B cell (primary cell): ENCODE results near the gene RANBP3L. TPM values are rescaled to one million over a fixed set of nuclear protein-coding genes. Genes with fewer than 3 reads are reported as not detected.

Experiments
- ATAC-seq: fragments of 200-7000 bp; cut with Tn5 transposase; one replicate; pipeline ENCODE4 v1.10.0; 2021; ENCODE audit warnings: low read depth, mild to moderate bottlenecking, moderate number of reproducible peaks, moderate library complexity
- CTCF ChIA-PET: fragments of 350-600 bp; sonication (Branson Sonifier 250); formaldehyde crosslinking; loops from one replicate; lab custom pipeline; 2021; ENCODE audit warnings: antibody characterized with exemption, inconsistent platforms; lab: Charles Lee
- POLR2A ChIA-PET: fragments of 350-600 bp; sonication (Branson Sonifier 250); formaldehyde crosslinking; loops from one replicate; lab custom pipeline; 2021; ENCODE audit warnings: antibody characterized with exemption; lab: Charles Lee
- DNase-seq: peaks from one replicate; pipeline ENCODE4 v3.0.0; 2013
- H2AFZ ChIP-seq: 2 replicates; pipeline ENCODE4 v1.6.1; 2012; ENCODE audit warnings: mild to moderate bottlenecking, low read depth, low read length; ENCODE audit not compliant: insufficient read depth, poor library complexity, severe bottlenecking
- H3K27ac ChIP-seq, 2 donors: 1 replicate in 1 of 2; 2 replicates in 1 of 2; pipeline ENCODE4 v1.5.1; 2012 to 2013; ENCODE audit warnings: low read length in 2 of 2, mild to moderate bottlenecking in 2 of 2, moderate library complexity in 1 of 2
- H3K27me3 ChIP-seq, 4 experiments: fragments of 200-600 bp in 1 of 4; sonication (generic) in 1 of 4; replicated peaks in 1 of 4; 1 replicate in 2 of 4; 2 replicates in 2 of 4; pipeline versions ENCODE4 v1.6.1 to v1.7.0; 2013 to 2016; ENCODE audit warnings: low read length in 3 of 4, mild to moderate bottlenecking in 2 of 4, mixed read lengths in 1 of 4, moderate library complexity in 1 of 4; ENCODE audit not compliant: insufficient read depth in 4 of 4, control insufficient read depth in 3 of 4; ENCODE audit errors: control extremely low read depth in 1 of 4
- H3K36me3 ChIP-seq, 2 experiments: replicated peaks in 1 of 2; 1 replicate in 1 of 2; 2 replicates in 1 of 2; pipeline versions ENCODE4 v1.6.1 to v1.7.1; 2013; ENCODE audit warnings: low read length in 1 of 2; ENCODE audit not compliant: insufficient read depth in 2 of 2, control insufficient read depth in 1 of 2; ENCODE audit errors: control extremely low read depth in 1 of 2, extremely low read depth in 1 of 2
- H3K4me1 ChIP-seq, 2 donors: fragments of 200-600 bp in 1 of 2; sonication (generic) in 1 of 2; 1 replicate in 1 of 2; 2 replicates in 1 of 2; pipeline versions ENCODE4 v1.5.1 to v1.6.1; 2013 to 2017; ENCODE audit warnings: low read length in 2 of 2; ENCODE audit not compliant: control insufficient read depth in 2 of 2, insufficient read depth in 2 of 2
- H3K4me2 ChIP-seq: replicated peaks from 2 replicates; pipeline ENCODE3; 2012; ENCODE audit warnings: mild to moderate bottlenecking, low read depth, low read length; ENCODE audit not compliant: poor library complexity, severe bottlenecking
- H3K4me3 ChIP-seq, 5 experiments: fragments of 200-600 bp in 1 of 5; sonication (generic) in 1 of 5; 1 replicate in 3 of 5; 2 replicates in 2 of 5; pipeline versions ENCODE4 v1.5.1 to v1.7.0; 2011 to 2016; ENCODE audit warnings: low read length in 4 of 5, mild to moderate bottlenecking in 4 of 5, low read depth in 2 of 5, control low read depth in 1 of 5, moderate library complexity in 1 of 5; ENCODE audit not compliant: insufficient read depth in 1 of 5; ENCODE audit errors: control extremely low read depth in 1 of 5, extremely low read depth in 1 of 5
- H3K79me2 ChIP-seq: fragments of 200-600 bp; sonication (generic); one replicate; pipeline ENCODE4 v1.6.0; 2016; ENCODE audit warnings: low read length; ENCODE audit not compliant: control insufficient read depth, insufficient read depth
- H3K9ac ChIP-seq: fragments of 200-600 bp; sonication (generic); 2 replicates; pipeline ENCODE4 v1.6.1; 2017; ENCODE audit warnings: mild to moderate bottlenecking, low read length, moderate library complexity
- H3K9me3 ChIP-seq, 3 donors: one replicate each; pipeline versions ENCODE4 v1.6.1 to v1.7.1; 2013; ENCODE audit warnings: low read length in 2 of 3; ENCODE audit not compliant: control insufficient read depth in 2 of 3, insufficient read depth in 1 of 3; ENCODE audit errors: control extremely low read depth in 1 of 3
- H4K20me1 ChIP-seq: 2 replicates; pipeline ENCODE4 v1.6.0; 2012; ENCODE audit warnings: mild to moderate bottlenecking, low read length; ENCODE audit not compliant: insufficient read depth, control insufficient read depth, poor library complexity, severe bottlenecking
- H3K27ac Mint-ChIP-seq: one replicate; pipeline ENCODE4 v1.8.0; 2021; ENCODE audit warnings: mixed read lengths
- H3K27me3 Mint-ChIP-seq: one replicate; pipeline ENCODE4 v1.8.0; 2021; ENCODE audit warnings: mixed read lengths
- H3K4me1 Mint-ChIP-seq: one replicate; pipeline ENCODE4 v1.8.0; 2021; ENCODE audit warnings: mixed read lengths
- H3K4me3 Mint-ChIP-seq: one replicate; pipeline ENCODE4 v1.8.0; 2021; ENCODE audit warnings: mixed read lengths
- H3K9me3 Mint-ChIP-seq: one replicate; pipeline ENCODE4 v1.8.0; 2022; ENCODE audit warnings: mixed read lengths; ENCODE audit not compliant: insufficient read depth
- CTCF ChIP-seq: fragments of 200-600 bp; IDR thresholded peaks from one replicate; pipeline ENCODE4 v1.8.0; 2022; ENCODE audit warnings: antibody characterized with exemption, mild to moderate bottlenecking
- EZH2 ChIP-seq: IDR thresholded peaks from 2 replicates; pipeline ENCODE4 v1.6.1; 2012; ENCODE audit warnings: borderline replicate concordance, low read depth, mild to moderate bottlenecking, moderate library complexity, low read length; ENCODE audit not compliant: insufficient read depth, poor library complexity, severe bottlenecking
- WGBS: methylation state at CpG from one replicate; pipeline ENCODE4 v1.1.5; 2013; ENCODE audit warnings: missing lambda C conversion rate; ENCODE audit not compliant: insufficient coverage; 5-methylcytosine and 5-hydroxymethylcytosine counted together
- intact Hi-C: fragments of 100-400 bp; cut with micrococcal nuclease; formaldehyde crosslinking; loops from one replicate; pipeline ENCODE4 v1.10.0; 2022
- polyA plus RNA-seq: library from polyadenylated mRNA; depleted of rRNA; stranded (reverse); fragments of >200 nt; gene quantifications from 2 replicates; pipeline ENCODE4 v1.2.3, GENCODE V29; 2012
- total RNA-seq, 2 donors: library from RNA; stranded (reverse); fragments of 120-200 nt in 1 of 2; gene quantifications; 1 replicate in 1 of 2; 2 replicates in 1 of 2; pipeline versions ENCODE4 v1.2.3 to v1.2.4, GENCODE V29; 2013 to 2022

Gene RANBP3L
- total and polyA plus RNA-seq, 2 donors (not counting 1 experiment from before 2014, with no cell fraction given) = not detected

- H3K9me3 Mint-ChIP-seq = no peaks in the 10 kb centered on the region
- ChIA-PET CTCF (interaction anchor here (1.2 to 1.7 kb wide), 2 partner anchors 29 to 32 kb away, joined by 3 read pairs; no protein-coding TSS in a partner anchor), POLR2A (no interaction called here)
- H3K27me3 Mint-ChIP-seq = no peaks in the 10 kb centered on the region
- ATAC-seq = no peak
- no peak for DNase-seq
- H3K4me3 Mint-ChIP-seq = no peak overlapping the region
- no peaks in the 10 kb centered on the region for H3K36me3 ChIP-seq
- no peak overlapping the region for H3K4me3 ChIP-seq
- H3K4me1 ChIP-seq = peaks cover 11 to 14% of the 10 kb centered on the region in 2 donors
- no peaks in the 10 kb centered on the region for H3K27me3 ChIP-seq
- no peaks in the 10 kb centered on the region for H4K20me1 ChIP-seq
- no peak for TF ChIP-seq CTCF
- TF ChIP-seq EZH2 = no peak
- H3K9ac ChIP-seq = no peak overlapping the region
- H3K79me2 ChIP-seq = peaks cover 10% of the 10 kb centered on the region
- H3K4me2 ChIP-seq = no peak overlapping the region
- intact Hi-C loops = no loop called here
- H3K9me3 ChIP-seq = no peaks in the 10 kb centered on the region
- H2AFZ ChIP-seq = no peak overlapping the region
- H3K27ac ChIP-seq = no peak overlapping the region
- peaks cover 39% of the 10 kb centered on the region for H3K4me1 Mint-ChIP-seq
- H3K27ac Mint-ChIP-seq = no peak overlapping the region
Observed at GRCh38 chr5:36236801-36237200, 64.9 kb downstream of the RANBP3L start.

GRCh38 chr5:36232533-36232932, 69.2 kb downstream of the RANBP3L start:
- no peak overlapping the region for H3K4me2 ChIP-seq
- no peaks in the 10 kb centered on the region for H4K20me1 ChIP-seq
- peaks cover 19% of the 10 kb centered on the region for H3K79me2 ChIP-seq
- H3K27ac ChIP-seq = no peak overlapping the region
- H3K9me3 ChIP-seq = no peaks in the 10 kb centered on the region
- CTCF ChIA-PET = no interaction called here
- no peaks in the 10 kb centered on the region for H3K36me3 ChIP-seq
- Mint-ChIP-seq H3K27me3 (no peaks in the 10 kb centered on the region), H3K9me3 (no peaks in the 10 kb centered on the region), H3K4me1 (peaks cover 11% of the 10 kb centered on the region), H3K27ac (no peak overlapping the region), H3K4me3 (no peak overlapping the region)
- H3K9ac ChIP-seq = no peak overlapping the region
- DNase-seq (no peak), ATAC-seq (no peak)
- intact Hi-C loops = no loop called here
- H3K27me3 ChIP-seq = no peaks in the 10 kb centered on the region
- peaks cover 0 to 6% of the 10 kb centered on the region in 2 donors for H3K4me1 ChIP-seq
- POLR2A ChIA-PET = no interaction called here
- no peak overlapping the region for H2AFZ ChIP-seq
- no peak for TF ChIP-seq CTCF
- TF ChIP-seq EZH2 = no peak
- H3K4me3 ChIP-seq = no peak overlapping the region
- WGBS = 100% methylated on average over 3 of the region's 3 CpGs
